IMR-90 (cell line): Measurements from ENCODE around the gene WBP2. TPM values are rescaled to one million over a fixed set of nuclear protein-coding genes. Genes with fewer than 3 reads are reported as not detected.

Experiments
- ATAC-seq: fragments of 200-7000 bp; cut with Tn5 transposase; 2 replicates; pipeline ENCODE4 v1.9.1; 2020; ENCODE audit warnings: low read depth, mild to moderate bottlenecking, moderate library complexity
- BruUV-seq: library from RNA; stranded (reverse); fragments of 400-500 nt; replicated peaks from 2 replicates; lab custom pipeline; 2021; lab: Mats Ljungman, UMichigan
- CTCF ChIA-PET: fragments of 300-600 bp; formaldehyde crosslinking; extraction: SDS; loops from one replicate; lab custom pipeline; 2021; ENCODE audit warnings: antibody characterized with exemption; lab: Yijun Ruan, JAX
- POLR2A ChIA-PET: fragments of 300-600 bp; sonication (Branson Sonifier 250); formaldehyde crosslinking; loops from one replicate; lab custom pipeline; 2022; ENCODE audit warnings: antibody characterized with exemption; ENCODE audit not compliant: unreplicated experiment; lab: Charles Lee
- DNase-seq: peaks from one replicate; pipeline ENCODE4 v3.0.0; 2013
- H2AFZ ChIP-seq: replicated peaks from 2 replicates; pipeline ENCODE3; 2013; ENCODE audit warnings: low read length, mild to moderate bottlenecking; ENCODE audit not compliant: poor library complexity
- H2AK5ac ChIP-seq: 2 replicates; pipeline ENCODE4 v1.6.1; 2013; ENCODE audit warnings: low read depth, low read length, inconsistent platforms
- H2AK9ac ChIP-seq: replicated peaks from 2 replicates; pipeline ENCODE3; 2013; ENCODE audit warnings: mild to moderate bottlenecking, low read depth, low read length, moderate library complexity; ENCODE audit not compliant: poor library complexity
- H2BK120ac ChIP-seq: 2 replicates; pipeline ENCODE4 v1.6.1; 2013; ENCODE audit warnings: low read depth, low read length, inconsistent platforms
- H2BK15ac ChIP-seq: 3 replicates; pipeline ENCODE4 v1.6.1; 2013; ENCODE audit warnings: low read depth, low read length, inconsistent platforms
- H2BK20ac ChIP-seq: 2 replicates; pipeline ENCODE4 v1.6.1; 2013; ENCODE audit warnings: low read depth, mild to moderate bottlenecking, inconsistent platforms, low read length, moderate library complexity
- H2BK5ac ChIP-seq: 2 replicates; pipeline ENCODE4 v1.6.1; 2013; ENCODE audit warnings: mild to moderate bottlenecking, low read depth, low read length, inconsistent platforms; ENCODE audit not compliant: poor library complexity, severe bottlenecking
- H3K14ac ChIP-seq: replicated peaks from 2 replicates; pipeline ENCODE4 v1.6.1; 2013; ENCODE audit warnings: low read depth, low read length, inconsistent platforms
- H3K18ac ChIP-seq: 2 replicates; pipeline ENCODE4 v1.6.1; 2013; ENCODE audit warnings: low read depth, low read length, control low read depth
- H3K23ac ChIP-seq: 2 replicates; pipeline ENCODE4 v1.6.1; 2013; ENCODE audit warnings: low read depth, low read length, inconsistent platforms
- H3K27ac ChIP-seq: 2 replicates; pipeline ENCODE4 v1.5.1; 2013; ENCODE audit warnings: mild to moderate bottlenecking, control low read depth, low read length; ENCODE audit not compliant: insufficient read depth
- H3K27me3 ChIP-seq: 2 replicates; pipeline ENCODE4 v1.6.1; 2013; ENCODE audit warnings: low read length; ENCODE audit not compliant: control insufficient read depth, insufficient read depth
- H3K36me3 ChIP-seq: 2 replicates; pipeline ENCODE4 v1.6.1; 2013; ENCODE audit warnings: low read length, mixed read lengths; ENCODE audit not compliant: control insufficient read depth, insufficient read depth
- H3K4ac ChIP-seq: 2 replicates; pipeline ENCODE4 v1.6.1; 2013; ENCODE audit warnings: low read depth, low read length, inconsistent platforms
- H3K4me1 ChIP-seq: 2 replicates; pipeline ENCODE4 v1.6.1; 2013; ENCODE audit warnings: low read length, mixed read lengths; ENCODE audit not compliant: control insufficient read depth, insufficient read depth
- H3K4me2 ChIP-seq: 2 replicates; pipeline ENCODE4 v1.6.1; 2013; ENCODE audit warnings: low read depth, mild to moderate bottlenecking, control low read depth, low read length, moderate library complexity
- H3K4me3 ChIP-seq: 2 replicates; pipeline ENCODE4 v1.5.1; 2013; ENCODE audit warnings: low read depth, mild to moderate bottlenecking, control low read depth, low read length, moderate library complexity; ENCODE audit not compliant: insufficient read depth
- H3K56ac ChIP-seq: 2 replicates; pipeline ENCODE4 v1.6.1; 2013; ENCODE audit warnings: low read length, inconsistent platforms; ENCODE audit not compliant: insufficient read depth; ENCODE audit errors: extremely low read depth
- H3K79me1 ChIP-seq, 2 experiments: 2 replicates each; pipeline ENCODE4 v1.6.1; 2013; ENCODE audit warnings: low read length in 2 of 2, inconsistent platforms in 1 of 2, low read depth in 1 of 2
- H3K9ac ChIP-seq: 2 replicates; pipeline ENCODE4 v1.6.1; 2013; ENCODE audit warnings: low read depth, low read length, control low read depth
- H3K9me1 ChIP-seq: 2 replicates; pipeline ENCODE4 v1.6.1; 2013; ENCODE audit warnings: low read length, inconsistent platforms; ENCODE audit not compliant: insufficient read depth
- H3K9me3 ChIP-seq: 2 replicates; pipeline ENCODE4 v1.6.1; 2013; ENCODE audit warnings: low read length; ENCODE audit not compliant: control insufficient read depth, insufficient read depth
- H4K20me1 ChIP-seq: 2 replicates; pipeline ENCODE4 v1.6.1; 2013; ENCODE audit warnings: low read length, inconsistent platforms; ENCODE audit not compliant: insufficient read depth
- H4K5ac ChIP-seq: 2 replicates; pipeline ENCODE4 v1.6.1; 2013; ENCODE audit warnings: mild to moderate bottlenecking, low read depth, low read length, control low read depth
- H4K8ac ChIP-seq, 2 experiments: 2 replicates each; pipeline ENCODE4 v1.6.1; 2013; ENCODE audit warnings: low read depth in 2 of 2, low read length in 2 of 2, control low read depth in 1 of 2, inconsistent platforms in 1 of 2
- H4K91ac ChIP-seq: 2 replicates; pipeline ENCODE4 v1.6.1; 2013; ENCODE audit warnings: low read depth, low read length, inconsistent platforms; ENCODE audit not compliant: insufficient read depth
- BHLHE40 ChIP-seq: fragments of 150-350 bp; IDR thresholded peaks from 2 replicates; pipeline ENCODE4 v1.6.1; 2016; ENCODE audit warnings: mild to moderate bottlenecking, low read depth, low read length
- FOS ChIP-seq: fragments of 150-350 bp; IDR thresholded peaks from 2 replicates; pipeline ENCODE4 v1.6.1; 2016; ENCODE audit warnings: low read depth, low read length
- MAFK ChIP-seq: IDR thresholded peaks from 2 replicates; pipeline ENCODE4 v1.6.1; 2012; ENCODE audit warnings: low read depth, low read length, improper control_type of control experiment
- MAZ ChIP-seq: IDR thresholded peaks from 2 replicates; pipeline ENCODE4 v1.6.1; 2012; ENCODE audit warnings: low read depth, mild to moderate bottlenecking, low read length, improper control_type of control experiment, moderate library complexity, borderline replicate concordance
- RAD21 ChIP-seq: IDR thresholded peaks from 2 replicates; pipeline ENCODE4 v1.6.1; 2012; ENCODE audit warnings: low read length, improper control_type of control experiment
- RCOR1 ChIP-seq: IDR thresholded peaks from 2 replicates; pipeline ENCODE4 v1.6.1; 2012; ENCODE audit warnings: mild to moderate bottlenecking, low read length, improper control_type of control experiment; ENCODE audit not compliant: insufficient replicate concordance
- USF2 ChIP-seq: fragments of 150-350 bp; IDR thresholded peaks from 2 replicates; pipeline ENCODE4 v1.6.1; 2017; ENCODE audit warnings: mild to moderate bottlenecking, antibody characterized with exemption, low read length, low read depth
- WGBS, 2 experiments: methylation state at CpG; one replicate each; pipeline versions ENCODE4 v1.1.5 to v1.1.7; 2013; ENCODE audit warnings: missing lambda C conversion rate in 2 of 2; ENCODE audit not compliant: insufficient read length in 1 of 2; ENCODE audit errors: extremely low coverage in 2 of 2; 5-methylcytosine and 5-hydroxymethylcytosine counted together
- dilution Hi-C: fragments of 300-500 bp; cut with HindIII; formaldehyde crosslinking; loops from one replicate; pipeline ENCODE4 v1.14.3; 2018; ENCODE audit warnings: low sequenced_read_pairs; ENCODE audit not compliant: unreplicated experiment
- in situ Hi-C: fragments of 300-500 bp; cut with MboI; formaldehyde crosslinking; loops from 3 replicates; pipeline ENCODE4 v1.14.3; 2019; ENCODE audit warnings: low sequenced_read_pairs, inconsistent platforms, mixed read lengths
- intact Hi-C: fragments of 100-400 bp; cut with micrococcal nuclease; formaldehyde crosslinking; loops from 2 replicates; pipeline ENCODE4 v1.10.0; 2022
- polyA plus RNA-seq, 3 experiments: library from polyadenylated mRNA; depleted of rRNA; stranded (reverse); fragments of >200 nt; gene quantifications; 2 replicates each; pipeline ENCODE4 v1.2.3, GENCODE V29; 2012; ENCODE audit warnings: low replicate concordance in 1 of 3
- total RNA-seq: library from RNA; depleted of rRNA; stranded (reverse); fragments of >200 nt; gene quantifications from 2 replicates; pipeline ENCODE4 v1.2.3, GENCODE V29; 2012

The WBP2 gene
- total and polyA plus RNA-seq, 2 of the 4 experiments (the other 2 are of a cell fraction) = 9.0 to 35.5 TPM

GRCh38 chr17:75812096-75813013 is 42.8 kb downstream of the WBP2 start (continued):
- TF ChIP-seq RCOR1 (no peak), RAD21 (no peak)

- ChIA-PET POLR2A (no interaction called here), CTCF (no interaction called here)
Measured at GRCh38 chr17:75811174-75811573, 44.0 kb downstream of the WBP2 start.

More at GRCh38 chr17:75811174-75811573, 44.0 kb downstream of the WBP2 start:
- Histone ChIP-seq H2BK15ac (no peak overlapping the region), H3K27ac (no peak overlapping the region), H3K14ac (no peak overlapping the region), H3K36me3 (peaks cover 40% of the 10 kb centered on the region), H3K4me2 (no peak overlapping the region), H3K23ac (no peak overlapping the region), H2BK120ac (no peak overlapping the region), H4K91ac (no peak overlapping the region), H2AK9ac (no peak overlapping the region), H3K4me3 (no peak overlapping the region), H2AK5ac (no peak overlapping the region), H3K9me1 (peaks cover 18% of the 10 kb centered on the region; the same call in 1 of the 2 replicates), H2AFZ (no peak overlapping the region), H4K20me1 (peaks cover 24% of the 10 kb centered on the region), H2BK20ac (no peak overlapping the region), H3K27me3 (no peaks in the 10 kb centered on the region), H3K79me1 (peaks cover 14 to 48% of the 10 kb centered on the region in 2 experiments; a peak in 3 of 4 replicates), H3K18ac (no peak overlapping the region), H3K56ac (no peak overlapping the region), H3K9ac (no peak overlapping the region), H3K4me1 (peaks cover 7% of the 10 kb centered on the region), H4K8ac (no peak overlapping the region), H2BK5ac (no peak overlapping the region), H3K9me3 (no peaks in the 10 kb centered on the region), H4K5ac (no peak overlapping the region), H3K4ac (no peak overlapping the region)
- in situ Hi-C loops (no loop called here), dilution Hi-C loops (no loop called here), intact Hi-C loops (no loop called here)
- WGBS, 2 experiments = 100% methylated on average over 3 of the region's 7 CpGs; no CpG with 5 or more reads in 1 of the 2 experiments
- BruUV-seq = no TSS peak
- DNase-seq (no peak), ATAC-seq (no peak)
- TF ChIP-seq BHLHE40 (no peak), MAZ (no peak), MAFK (peak; percentile 27; the same call in 1 of the 2 replicates), FOS (no peak), RCOR1 (no peak), USF2 (no peak)
